ENCODE data around the gene SPATA46. TPM values are rescaled to one million over a fixed set of nuclear protein-coding genes. Genes with fewer than 3 reads are reported as not detected.

SPATA46 gene
- total and polyA plus RNA-seq, 7 experiments from 2014 or later: not detected

DNA sequence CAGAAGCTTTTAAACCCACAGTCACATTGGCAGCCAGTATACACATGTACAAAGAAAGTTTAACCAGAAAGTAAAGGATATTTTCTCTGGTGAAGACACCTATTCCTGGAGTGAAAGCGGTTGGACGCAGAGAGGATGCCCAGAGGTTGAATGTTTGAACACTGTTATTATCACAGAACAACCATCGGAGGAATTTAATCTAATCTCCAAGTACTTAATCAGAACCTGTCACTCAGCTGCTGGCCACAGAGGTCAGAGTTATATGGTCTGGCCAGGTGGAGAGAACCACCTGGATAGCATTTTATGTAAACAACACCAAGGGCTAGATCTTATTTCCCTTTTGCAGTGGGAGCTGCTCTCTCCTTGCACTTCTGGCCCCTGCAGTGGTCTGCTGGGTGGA, 29.4 kb downstream of the SPATA46 start:
- no peak overlapping the region for H3K27ac Mint-ChIP-seq
- H3K27ac ChIP-seq (ENCODE audit: low read depth, low read length): no peak overlapping the region
- no peaks in the 10 kb centered on the region for H3K36me3 ChIP-seq (ENCODE audit: control insufficient read depth in 2 of 3, insufficient read depth in 3 of 3, low read length in 3 of 3)
- no peaks in the 10 kb centered on the region for H3K9me3 ChIP-seq (ENCODE audit: control insufficient read depth in 2 of 3, low read length in 3 of 3)
- ChIA-PET CTCF (no interaction called here), POLR2A (no interaction called here)
- no peaks in the 10 kb centered on the region for H3K36me3 Mint-ChIP-seq
- no peak for ATAC-seq
- no peaks in the 10 kb centered on the region for H3K4me1 ChIP-seq (ENCODE audit: control insufficient read depth in 2 of 2, insufficient read depth in 2 of 2, low read length in 2 of 2)
- no peak overlapping the region for H3K4me3 ChIP-seq (ENCODE audit: low read length)
- H3K4me3 Mint-ChIP-seq: no peak overlapping the region
- H3K27me3 Mint-ChIP-seq: peaks cover 4 to 11% (median 8%) of the 10 kb centered on the region in 5 donors
- no peaks in the 10 kb centered on the region for H3K27me3 ChIP-seq (ENCODE audit: control insufficient read depth in 2 of 2, insufficient read depth in 2 of 2, low read length in 2 of 2)
- no peaks in the 10 kb centered on the region for H3K9me3 Mint-ChIP-seq
- intact Hi-C loops (cut with micrococcal nuclease): no loop called here
- DNase-seq: no peak
- no peaks in the 10 kb centered on the region for H3K4me1 Mint-ChIP-seq

DNA sequence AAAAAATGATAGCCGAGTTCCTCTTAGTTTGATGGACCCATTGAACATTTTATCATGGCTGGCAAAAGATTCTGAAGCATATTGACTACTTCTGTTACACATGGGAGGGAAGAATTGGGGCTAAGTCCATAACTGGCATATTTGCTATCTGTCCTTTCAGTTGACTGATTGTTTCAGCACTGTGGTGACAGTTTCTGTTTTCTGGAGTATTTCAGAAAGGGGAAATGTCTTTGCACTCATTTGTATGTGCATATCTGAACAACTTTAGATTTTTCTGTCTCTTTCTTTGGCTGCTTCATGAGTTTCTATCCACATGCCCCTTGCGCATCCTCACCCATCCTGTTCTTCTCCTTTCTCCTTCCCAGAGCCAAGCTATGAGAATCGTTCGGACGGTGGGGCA, 33.2 kb downstream of the SPATA46 start:
- H3K4me3 ChIP-seq (ENCODE audit: low read length): no peak overlapping the region
- no peak overlapping the region for H3K4me3 Mint-ChIP-seq
- no peaks in the 10 kb centered on the region for H3K4me1 ChIP-seq (ENCODE audit: control insufficient read depth in 2 of 2, insufficient read depth in 2 of 2, low read length in 2 of 2)
- POLR2A ChIA-PET: no interaction called here
- no peaks in the 10 kb centered on the region for H3K9me3 Mint-ChIP-seq
- no peaks in the 10 kb centered on the region for H3K27me3 ChIP-seq (ENCODE audit: control insufficient read depth in 2 of 2, insufficient read depth in 2 of 2, low read length in 2 of 2)
- H3K36me3 Mint-ChIP-seq: no peaks in the 10 kb centered on the region
- no peak overlapping the region for H3K27ac ChIP-seq (ENCODE audit: low read depth, low read length)
- no peak overlapping the region for H3K27ac Mint-ChIP-seq
- CTCF ChIA-PET: no interaction called here
- ATAC-seq (no peak), DNase-seq (no peak)
- H3K27me3 Mint-ChIP-seq: peaks cover 4 to 15% (median 10%) of the 10 kb centered on the region in 5 donors
- H3K4me1 Mint-ChIP-seq: no peaks in the 10 kb centered on the region
- H3K36me3 ChIP-seq (ENCODE audit: control insufficient read depth in 2 of 3, insufficient read depth in 3 of 3, low read length in 3 of 3): no peaks in the 10 kb centered on the region
- intact Hi-C loops (cut with micrococcal nuclease): no loop called here
- H3K9me3 ChIP-seq (ENCODE audit: control insufficient read depth in 2 of 3, low read length in 3 of 3): no peaks in the 10 kb centered on the region

DNA sequence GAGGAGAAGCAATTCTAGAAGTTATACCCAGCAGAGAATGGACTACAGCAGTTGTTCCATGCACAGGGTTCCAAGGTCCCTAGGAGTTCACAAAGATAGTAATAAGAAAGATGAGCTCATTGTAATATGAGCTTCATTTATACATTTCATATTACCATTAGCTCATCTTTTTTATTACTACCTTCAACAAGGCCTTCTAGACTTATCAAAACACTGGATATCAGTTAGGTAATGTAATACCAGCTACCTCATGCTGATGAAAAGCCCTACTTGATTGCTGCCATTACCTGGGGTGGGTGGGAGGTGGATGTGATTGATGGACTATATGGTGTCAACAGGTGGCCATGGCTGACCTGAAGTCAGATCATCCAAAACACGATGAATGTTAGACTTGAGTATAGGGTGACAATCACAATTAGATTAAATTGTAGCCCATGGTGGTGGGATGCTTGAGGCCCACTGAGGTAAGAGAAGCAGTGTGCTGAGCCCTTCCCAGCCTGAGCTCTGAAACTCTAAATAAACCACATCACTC, 34.1 kb downstream of the SPATA46 start:
- no peak for ATAC-seq
- Mint-ChIP-seq H3K4me3 (no peak overlapping the region), H3K27ac (no peak overlapping the region), H3K9me3 (no peaks in the 10 kb centered on the region), H3K4me1 (no peaks in the 10 kb centered on the region), H3K36me3 (no peaks in the 10 kb centered on the region), H3K27me3 (peaks cover 4 to 18% (median 15%) of the 10 kb centered on the region in 5 donors)
- no peak overlapping the region for H3K27ac ChIP-seq (ENCODE audit: low read depth, low read length)
- H3K4me3 ChIP-seq (ENCODE audit: low read length): no peak overlapping the region
- no peaks in the 10 kb centered on the region for H3K27me3 ChIP-seq (ENCODE audit: control insufficient read depth in 2 of 2, insufficient read depth in 2 of 2, low read length in 2 of 2)
- H3K4me1 ChIP-seq (ENCODE audit: control insufficient read depth in 2 of 2, insufficient read depth in 2 of 2, low read length in 2 of 2): no peaks in the 10 kb centered on the region
- H3K36me3 ChIP-seq (ENCODE audit: control insufficient read depth in 2 of 3, insufficient read depth in 3 of 3, low read length in 3 of 3): no peaks in the 10 kb centered on the region
- no peak for DNase-seq
- ChIA-PET POLR2A (no interaction called here), CTCF (no interaction called here)
- intact Hi-C loops (cut with micrococcal nuclease): no loop called here
- H3K9me3 ChIP-seq (ENCODE audit: control insufficient read depth in 2 of 3, low read length in 3 of 3): no peaks in the 10 kb centered on the region

GRCh38 chr1:162336621-162337285, 39.9 kb downstream of the SPATA46 start:
- POLR2A ChIA-PET: no interaction called here
- Histone ChIP-seq H3K4me1 (ENCODE audit: control insufficient read depth in 2 of 2, insufficient read depth in 2 of 2, low read length in 2 of 2) (no peaks in the 10 kb centered on the region), H3K4me3 (ENCODE audit: low read length) (no peak overlapping the region), H3K9me3 (ENCODE audit: control insufficient read depth in 2 of 3, low read length in 3 of 3) (no peaks in the 10 kb centered on the region), H3K27me3 (ENCODE audit: control insufficient read depth in 2 of 2, insufficient read depth in 2 of 2, low read length in 2 of 2) (no peaks in the 10 kb centered on the region), H3K27ac (ENCODE audit: low read depth, low read length) (no peak overlapping the region), H3K36me3 (ENCODE audit: control insufficient read depth in 2 of 3, insufficient read depth in 3 of 3, low read length in 3 of 3) (no peaks in the 10 kb centered on the region)
- Mint-ChIP-seq H3K27me3 (peaks cover 15 to 33% (median 20%) of the 10 kb centered on the region in 5 donors), H3K9me3 (no peaks in the 10 kb centered on the region), H3K36me3 (no peaks in the 10 kb centered on the region), H3K4me3 (no peak overlapping the region), H3K27ac (no peak overlapping the region), H3K4me1 (no peaks in the 10 kb centered on the region)
- ATAC-seq (no peak), DNase-seq (no peak)
- CTCF ChIA-PET: no interaction called here
- intact Hi-C loops (cut with micrococcal nuclease): no loop called here

DNA sequence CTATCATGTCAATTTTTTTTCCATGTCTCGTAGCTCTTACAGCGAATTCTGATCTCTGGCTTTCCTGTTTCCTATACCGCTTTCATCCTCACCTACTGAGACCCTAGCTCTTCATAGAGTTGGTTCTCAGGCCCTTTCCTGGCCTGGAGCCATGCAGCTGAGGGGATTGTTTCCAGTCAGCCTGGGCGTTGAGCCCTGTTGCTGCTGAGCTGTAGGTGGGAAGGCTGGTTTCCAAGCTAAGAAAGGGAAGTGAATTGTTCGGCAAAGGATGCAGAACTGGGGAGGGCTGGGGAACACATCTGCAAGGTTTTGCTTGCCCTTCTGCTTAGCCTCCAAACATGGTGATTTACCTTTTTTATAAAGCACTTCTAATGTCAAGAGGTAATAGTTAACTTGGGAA, 41.5 kb downstream of the SPATA46 start:
- no peaks in the 10 kb centered on the region for H3K27me3 ChIP-seq (ENCODE audit: control insufficient read depth in 2 of 2, insufficient read depth in 2 of 2, low read length in 2 of 2)
- H3K4me3 Mint-ChIP-seq: no peak overlapping the region
- POLR2A ChIA-PET: no interaction called here
- H3K27me3 Mint-ChIP-seq: peaks cover 15 to 34% (median 18%) of the 10 kb centered on the region in 5 donors
- no peaks in the 10 kb centered on the region for H3K9me3 Mint-ChIP-seq
- H3K9me3 ChIP-seq (ENCODE audit: control insufficient read depth in 2 of 3, low read length in 3 of 3): no peaks in the 10 kb centered on the region
- H3K4me1 ChIP-seq (ENCODE audit: control insufficient read depth in 2 of 2, insufficient read depth in 2 of 2, low read length in 2 of 2): no peaks in the 10 kb centered on the region
- H3K4me3 ChIP-seq (ENCODE audit: low read length): no peak overlapping the region
- H3K27ac Mint-ChIP-seq: no peak overlapping the region
- ATAC-seq (no peak), DNase-seq (no peak)
- CTCF ChIA-PET: no interaction called here
- intact Hi-C loops (cut with micrococcal nuclease): no loop called here
- H3K36me3 ChIP-seq (ENCODE audit: control insufficient read depth in 2 of 3, insufficient read depth in 3 of 3, low read length in 3 of 3): no peaks in the 10 kb centered on the region
- H3K27ac ChIP-seq (ENCODE audit: low read depth, low read length): no peak overlapping the region
- H3K36me3 Mint-ChIP-seq: no peaks in the 10 kb centered on the region
- H3K4me1 Mint-ChIP-seq: no peaks in the 10 kb centered on the region

DNA sequence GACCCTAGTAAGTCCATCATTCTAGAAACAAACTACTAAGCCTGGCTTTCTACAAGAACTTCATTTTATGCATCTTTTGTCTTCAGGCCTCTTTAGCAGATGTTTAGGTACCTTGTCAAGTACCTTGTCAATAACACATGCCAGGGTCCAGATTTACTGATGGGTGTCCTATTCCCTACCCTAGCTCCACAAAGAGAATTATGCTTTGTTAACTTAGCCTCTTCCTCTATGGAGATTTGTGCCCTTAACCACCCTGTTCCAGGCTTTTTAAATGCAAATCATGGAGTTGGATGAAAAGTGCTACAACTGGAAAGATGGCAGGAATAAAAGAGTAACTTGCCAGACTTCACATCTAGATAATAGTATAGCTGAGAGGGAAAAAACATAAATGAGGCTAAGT, 42.7 kb downstream of the SPATA46 start:
- Histone ChIP-seq H3K36me3 (ENCODE audit: control insufficient read depth in 2 of 3, insufficient read depth in 3 of 3, low read length in 3 of 3) (no peaks in the 10 kb centered on the region), H3K27ac (ENCODE audit: low read depth, low read length) (no peak overlapping the region), H3K4me1 (ENCODE audit: control insufficient read depth in 2 of 2, insufficient read depth in 2 of 2, low read length in 2 of 2) (no peaks in the 10 kb centered on the region), H3K4me3 (ENCODE audit: low read length) (no peak overlapping the region), H3K9me3 (ENCODE audit: control insufficient read depth in 2 of 3, low read length in 3 of 3) (no peaks in the 10 kb centered on the region), H3K27me3 (ENCODE audit: control insufficient read depth in 2 of 2, insufficient read depth in 2 of 2, low read length in 2 of 2) (no peaks in the 10 kb centered on the region)
- H3K4me1 Mint-ChIP-seq: no peaks in the 10 kb centered on the region
- no peak overlapping the region for H3K27ac Mint-ChIP-seq
- intact Hi-C loops (cut with micrococcal nuclease): no loop called here
- H3K36me3 Mint-ChIP-seq: no peaks in the 10 kb centered on the region
- H3K27me3 Mint-ChIP-seq: peaks cover 13 to 34% (median 18%) of the 10 kb centered on the region in 5 donors
- DNase-seq (no peak), ATAC-seq (no peak)
- ChIA-PET POLR2A (no interaction called here), CTCF (no interaction called here)
- H3K4me3 Mint-ChIP-seq: no peak overlapping the region
- H3K9me3 Mint-ChIP-seq: no peaks in the 10 kb centered on the region

DNA sequence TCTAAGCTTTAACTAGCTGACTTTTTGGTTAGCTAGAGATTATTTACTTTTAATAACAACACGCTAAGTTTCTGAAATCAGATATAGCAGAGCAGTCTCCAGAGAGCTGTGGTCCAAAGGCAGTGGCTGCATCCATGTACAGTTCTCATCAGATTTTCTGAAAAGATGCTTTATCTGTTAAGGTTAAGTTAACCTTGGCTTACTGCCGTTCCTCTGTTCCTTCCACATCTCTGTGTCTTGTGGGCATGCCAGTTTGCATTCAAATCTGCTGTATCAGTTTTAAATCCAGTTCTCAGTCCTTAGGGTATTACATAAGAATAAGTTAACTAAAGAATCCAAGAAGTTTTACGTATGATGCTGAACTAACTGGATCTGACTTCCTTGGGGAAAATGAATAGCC, 46.8 kb downstream of the SPATA46 start:
- no peak overlapping the region for H3K27ac ChIP-seq (ENCODE audit: low read depth, low read length)
- H3K27me3 Mint-ChIP-seq: peaks cover 2 to 21% (median 10%) of the 10 kb centered on the region in 5 donors
- POLR2A ChIA-PET: no interaction called here

More for the DNA sequence above, 46.8 kb downstream of the SPATA46 start:
- no peak overlapping the region for H3K4me3 Mint-ChIP-seq
- Histone ChIP-seq H3K4me3 (ENCODE audit: low read length) (no peak overlapping the region), H3K4me1 (ENCODE audit: control insufficient read depth in 2 of 2, insufficient read depth in 2 of 2, low read length in 2 of 2) (no peaks in the 10 kb centered on the region), H3K27me3 (ENCODE audit: control insufficient read depth in 2 of 2, insufficient read depth in 2 of 2, low read length in 2 of 2) (no peaks in the 10 kb centered on the region), H3K36me3 (ENCODE audit: control insufficient read depth in 2 of 3, insufficient read depth in 3 of 3, low read length in 3 of 3) (no peaks in the 10 kb centered on the region), H3K9me3 (ENCODE audit: control insufficient read depth in 2 of 3, low read length in 3 of 3) (no peaks in the 10 kb centered on the region)
- H3K9me3 Mint-ChIP-seq: no peaks in the 10 kb centered on the region
- peaks cover 0 to 2% (median 0%) of the 10 kb centered on the region in 7 donors for H3K4me1 Mint-ChIP-seq
- no peak overlapping the region for H3K27ac Mint-ChIP-seq
- CTCF ChIA-PET: no interaction called here
- ATAC-seq (no peak), DNase-seq (no peak)
- intact Hi-C loops (cut with micrococcal nuclease): no loop called here
- H3K36me3 Mint-ChIP-seq: no peaks in the 10 kb centered on the region
